ENCODE data around the gene TSPAN9. TPM values are rescaled to one million over a fixed set of nuclear protein-coding genes. Genes with fewer than 3 reads are reported as not detected.

The TSPAN9 gene
- total and polyA plus RNA-seq, 4 donors: 27.6 to 40.1 (median 30.9) TPM

GRCh38 chr12:3204730-3205531 lies 127.8 kb downstream of the TSPAN9 start:
- Histone ChIP-seq H3K4me1 (ENCODE audit: control insufficient read depth, insufficient read depth, low read length) (peaks cover 58% of the 10 kb centered on the region), H3K27me3 (ENCODE audit: control insufficient read depth, insufficient read depth, low read length) (peaks cover 5% of the 10 kb centered on the region), H3K27ac (ENCODE audit: low read depth, low read length) (no peak overlapping the region), H3K9me3 (ENCODE audit: control insufficient read depth, insufficient read depth, low read length) (no peaks in the 10 kb centered on the region), H3K36me3 (ENCODE audit: control insufficient read depth, insufficient read depth, low read length) (peaks cover 6% of the 10 kb centered on the region), H3K4me3 (ENCODE audit: low read depth, low read length) (no peak overlapping the region)
- DNase-seq (ENCODE audit: low read depth in 4 of 6, low spot score in 6 of 6): peak in 1 of 6 donors; percentile 31
- WGBS (ENCODE audit: insufficient coverage): 59% methylated on average over 12 of the region's 16 CpGs

DNA sequence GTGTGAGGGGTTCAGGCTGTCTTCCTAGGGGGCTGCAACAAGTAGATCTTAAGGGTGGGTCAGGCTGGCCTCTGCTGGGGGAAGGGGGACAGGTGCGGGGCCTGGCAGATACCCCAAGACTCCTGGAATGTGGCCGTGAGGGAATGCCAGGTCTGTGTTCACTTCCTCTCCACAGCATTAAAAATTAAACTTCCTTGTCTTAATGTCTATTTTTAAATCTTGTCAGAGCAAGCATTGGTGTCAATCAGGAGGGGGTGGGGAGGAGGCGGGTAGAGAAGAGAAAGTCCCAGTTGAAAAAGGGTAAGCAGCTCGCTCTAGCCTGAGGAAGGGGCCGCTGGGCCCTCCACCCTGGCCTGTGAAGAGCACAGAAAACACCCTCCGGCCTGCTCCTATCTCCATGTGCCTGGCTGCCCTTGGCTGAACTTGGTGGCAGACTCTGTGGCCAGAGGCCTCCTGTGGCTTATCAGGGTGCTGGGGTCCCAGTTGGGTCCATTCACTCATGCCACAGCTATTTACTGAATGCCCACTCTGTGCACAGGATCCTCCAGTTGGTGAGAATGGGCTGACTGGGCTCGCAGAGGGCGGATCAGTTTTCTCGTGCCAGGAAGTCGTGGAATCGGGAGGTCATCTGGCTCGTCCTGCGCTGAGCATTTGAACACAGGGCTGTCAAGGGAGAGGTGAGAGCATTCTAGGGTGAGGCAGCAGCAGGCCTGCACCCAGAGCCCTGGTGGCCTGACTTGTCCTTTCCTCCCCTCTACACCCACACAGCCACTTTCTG lies 128.8 kb downstream of the TSPAN9 start:
- H3K36me3 ChIP-seq (ENCODE audit: control insufficient read depth, insufficient read depth, low read length): peaks cover 6% of the 10 kb centered on the region
- no peak for DNase-seq (ENCODE audit: low read depth in 4 of 6, low spot score in 6 of 6)
- H3K4me1 ChIP-seq (ENCODE audit: control insufficient read depth, insufficient read depth, low read length): peaks cover 55% of the 10 kb centered on the region
- H3K27me3 ChIP-seq (ENCODE audit: control insufficient read depth, insufficient read depth, low read length): peaks cover 5% of the 10 kb centered on the region
- H3K9me3 ChIP-seq (ENCODE audit: control insufficient read depth, insufficient read depth, low read length): no peaks in the 10 kb centered on the region
- H3K27ac ChIP-seq (ENCODE audit: low read depth, low read length): no peak overlapping the region
- no peak overlapping the region for H3K4me3 ChIP-seq (ENCODE audit: low read depth, low read length)
- 100% methylated on average over 4 of the region's 13 CpGs for WGBS (ENCODE audit: insufficient coverage)

DNA sequence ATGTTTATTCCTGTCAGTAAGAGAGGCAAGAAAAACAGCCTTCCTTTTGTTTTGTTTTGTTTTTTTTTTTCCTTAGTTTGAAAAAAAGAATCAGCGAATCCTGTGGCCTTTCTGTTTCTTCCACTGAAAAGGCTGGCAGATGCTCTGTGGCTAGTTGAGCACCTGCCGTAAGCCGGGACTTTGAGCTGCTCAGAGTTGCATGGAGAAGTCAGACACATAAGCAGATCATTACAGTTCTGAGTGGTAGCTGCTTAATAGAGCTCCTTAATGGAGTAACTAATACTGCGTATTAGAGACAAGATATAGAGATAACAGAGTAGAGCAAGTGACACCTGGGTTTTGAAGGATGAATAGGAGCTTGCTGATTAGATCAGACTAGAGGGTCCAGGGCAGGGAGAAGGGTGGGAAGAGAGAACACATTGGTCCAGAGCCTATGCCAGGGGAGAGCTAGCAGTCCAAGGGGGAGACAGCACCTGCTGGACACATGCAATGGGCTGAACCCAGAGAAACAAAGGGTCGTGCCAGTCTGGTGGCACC lies 129.4 kb downstream of the TSPAN9 start:
- peaks cover 6% of the 10 kb centered on the region for H3K36me3 ChIP-seq (ENCODE audit: control insufficient read depth, insufficient read depth, low read length)
- H3K27me3 ChIP-seq (ENCODE audit: control insufficient read depth, insufficient read depth, low read length): peaks cover 5% of the 10 kb centered on the region
- DNase-seq (ENCODE audit: low read depth in 4 of 6, low spot score in 6 of 6): no peak
- 76% methylated on average over 5 of the region's 5 CpGs for WGBS (ENCODE audit: insufficient coverage)
- H3K4me3 ChIP-seq (ENCODE audit: low read depth, low read length): no peak overlapping the region
- H3K9me3 ChIP-seq (ENCODE audit: control insufficient read depth, insufficient read depth, low read length): no peaks in the 10 kb centered on the region
- H3K4me1 ChIP-seq (ENCODE audit: control insufficient read depth, insufficient read depth, low read length): peaks cover 48% of the 10 kb centered on the region
- H3K27ac ChIP-seq (ENCODE audit: low read depth, low read length): no peak overlapping the region

GRCh38 chr12:3207175-3207574 lies 130.0 kb downstream of the TSPAN9 start:
- Histone ChIP-seq H3K4me1 (ENCODE audit: control insufficient read depth, insufficient read depth, low read length) (peaks cover 43% of the 10 kb centered on the region), H3K27me3 (ENCODE audit: control insufficient read depth, insufficient read depth, low read length) (peaks cover under 1% of the 10 kb centered on the region), H3K4me3 (ENCODE audit: low read depth, low read length) (no peak overlapping the region), H3K9me3 (ENCODE audit: control insufficient read depth, insufficient read depth, low read length) (no peaks in the 10 kb centered on the region), H3K27ac (ENCODE audit: low read depth, low read length) (no peak overlapping the region), H3K36me3 (ENCODE audit: control insufficient read depth, insufficient read depth, low read length) (peaks cover 6% of the 10 kb centered on the region)
- 0% methylated on average over 2 of the region's 7 CpGs for WGBS (ENCODE audit: insufficient coverage)
- peak in 2 of 6 donors; percentile 51 to 55 for DNase-seq (ENCODE audit: low read depth in 4 of 6, low spot score in 6 of 6)

- Histone ChIP-seq H3K4me1 (ENCODE audit: control insufficient read depth, insufficient read depth, low read length) (peaks cover 36% of the 10 kb centered on the region), H3K27ac (ENCODE audit: low read depth, low read length) (no peak overlapping the region), H3K9me3 (ENCODE audit: control insufficient read depth, insufficient read depth, low read length) (no peaks in the 10 kb centered on the region), H3K36me3 (ENCODE audit: control insufficient read depth, insufficient read depth, low read length) (peaks cover 6% of the 10 kb centered on the region), H3K4me3 (ENCODE audit: low read depth, low read length) (no peak overlapping the region), H3K27me3 (ENCODE audit: control insufficient read depth, insufficient read depth, low read length) (no peaks in the 10 kb centered on the region)
- whole genome bisulfite sequencing (ENCODE audit: insufficient coverage): 76% methylated on average over 10 of the region's 13 CpGs
- DNase-seq (ENCODE audit: low read depth in 4 of 6, low spot score in 6 of 6): peak in 1 of 6 donors; percentile 36
Observed at GRCh38 chr12:3207858-3208257, 130.7 kb downstream of the TSPAN9 start.

- Histone ChIP-seq H3K9me3 (ENCODE audit: control insufficient read depth, insufficient read depth, low read length) (no peaks in the 10 kb centered on the region), H3K27ac (ENCODE audit: low read depth, low read length) (no peak overlapping the region), H3K27me3 (ENCODE audit: control insufficient read depth, insufficient read depth, low read length) (no peaks in the 10 kb centered on the region), H3K36me3 (ENCODE audit: control insufficient read depth, insufficient read depth, low read length) (peaks cover 17% of the 10 kb centered on the region), H3K4me1 (ENCODE audit: control insufficient read depth, insufficient read depth, low read length) (peaks cover 41% of the 10 kb centered on the region), H3K4me3 (ENCODE audit: low read depth, low read length) (no peak overlapping the region)
- WGBS (ENCODE audit: insufficient coverage): 43% methylated on average over 8 of the region's 9 CpGs
- DNase-seq (ENCODE audit: low read depth in 4 of 6, low spot score in 6 of 6): peak in 2 of 6 donors; percentile 52 to 61
Observed at GRCh38 chr12:3213188-3213587, 136.0 kb downstream of the TSPAN9 start.

DNA sequence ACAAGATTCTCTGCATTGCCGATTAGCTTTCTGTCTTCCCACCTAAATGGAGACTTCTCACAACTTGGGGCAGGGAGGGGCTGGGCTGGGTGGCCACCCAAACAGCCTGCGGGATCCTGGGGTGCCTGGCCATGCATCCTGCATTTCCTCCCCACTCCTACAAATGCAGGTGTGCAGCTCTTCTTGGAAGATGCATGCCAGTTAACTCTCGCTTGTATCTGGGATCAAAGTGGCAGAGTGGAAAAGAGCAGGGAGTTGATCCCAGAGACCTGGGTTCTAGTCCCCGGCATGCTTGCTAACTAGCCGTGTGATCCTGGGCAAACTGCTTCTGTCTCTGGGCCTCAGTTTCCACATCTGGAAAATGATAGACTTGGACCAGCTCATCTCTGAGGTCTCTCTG lies 136.6 kb downstream of the TSPAN9 start:
- H3K4me3 ChIP-seq (ENCODE audit: low read depth, low read length): no peak overlapping the region
- peaks cover 17% of the 10 kb centered on the region for H3K36me3 ChIP-seq (ENCODE audit: control insufficient read depth, insufficient read depth, low read length)
- H3K4me1 ChIP-seq (ENCODE audit: control insufficient read depth, insufficient read depth, low read length): peaks cover 47% of the 10 kb centered on the region
- H3K27me3 ChIP-seq (ENCODE audit: control insufficient read depth, insufficient read depth, low read length): no peaks in the 10 kb centered on the region
- no peak overlapping the region for H3K27ac ChIP-seq (ENCODE audit: low read depth, low read length)
- WGBS (ENCODE audit: insufficient coverage): 75% methylated on average over 4 of the region's 5 CpGs
- H3K9me3 ChIP-seq (ENCODE audit: control insufficient read depth, insufficient read depth, low read length): no peaks in the 10 kb centered on the region
- DNase-seq (ENCODE audit: low read depth in 4 of 6, low spot score in 6 of 6): no peak

- no peaks in the 10 kb centered on the region for H3K9me3 ChIP-seq (ENCODE audit: control insufficient read depth, insufficient read depth, low read length)
- no peak overlapping the region for H3K4me3 ChIP-seq (ENCODE audit: low read depth, low read length)
- peaks cover 17% of the 10 kb centered on the region for H3K36me3 ChIP-seq (ENCODE audit: control insufficient read depth, insufficient read depth, low read length)
- WGBS (ENCODE audit: insufficient coverage): 54% methylated on average over 20 of the region's 20 CpGs
- peaks cover 54% of the 10 kb centered on the region for H3K4me1 ChIP-seq (ENCODE audit: control insufficient read depth, insufficient read depth, low read length)
- no peaks in the 10 kb centered on the region for H3K27me3 ChIP-seq (ENCODE audit: control insufficient read depth, insufficient read depth, low read length)
- H3K27ac ChIP-seq (ENCODE audit: low read depth, low read length): no peak overlapping the region
- DNase-seq (ENCODE audit: low read depth in 4 of 6, low spot score in 6 of 6): peak in 1 of 6 donors; percentile 84
Observed at GRCh38 chr12:3214526-3215365, 137.6 kb downstream of the TSPAN9 start.

DNA sequence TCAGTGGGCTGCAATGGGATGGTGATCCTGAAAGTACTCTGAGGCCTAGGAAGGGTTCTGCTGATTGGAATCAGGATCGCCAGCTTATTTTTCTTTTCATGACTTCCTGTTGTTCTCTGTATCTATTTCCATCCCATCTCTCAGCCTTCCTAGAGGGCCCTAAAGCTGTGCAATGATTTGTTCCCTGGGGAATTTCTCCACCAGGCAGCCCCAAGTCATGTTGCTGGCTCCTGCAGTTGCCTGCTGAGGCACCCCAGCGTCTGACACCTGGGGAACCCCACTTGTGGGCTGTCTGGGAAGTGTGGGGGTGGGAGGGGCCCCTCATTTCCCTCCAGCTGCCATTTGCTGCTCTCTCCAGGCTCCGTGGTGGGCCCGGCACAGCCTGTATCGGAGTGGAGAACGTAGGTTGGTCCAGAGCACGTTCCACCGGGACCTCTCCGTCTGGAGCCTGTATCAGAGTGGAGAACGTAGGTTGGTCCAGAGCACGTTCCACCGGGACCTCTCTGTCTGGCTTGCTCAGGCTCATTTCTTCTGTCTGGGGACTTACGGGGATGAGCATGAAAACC lies 138.3 kb downstream of the TSPAN9 start:
- H3K4me1 ChIP-seq (ENCODE audit: control insufficient read depth, insufficient read depth, low read length): peaks cover 58% of the 10 kb centered on the region

More for the DNA sequence above, 138.3 kb downstream of the TSPAN9 start:
- no peak overlapping the region for H3K4me3 ChIP-seq (ENCODE audit: low read depth, low read length)
- no peaks in the 10 kb centered on the region for H3K27me3 ChIP-seq (ENCODE audit: control insufficient read depth, insufficient read depth, low read length)
- no peak overlapping the region for H3K27ac ChIP-seq (ENCODE audit: low read depth, low read length)
- 91% methylated on average over 12 of the region's 13 CpGs for WGBS (ENCODE audit: insufficient coverage)
- peaks cover 17% of the 10 kb centered on the region for H3K36me3 ChIP-seq (ENCODE audit: control insufficient read depth, insufficient read depth, low read length)
- DNase-seq (ENCODE audit: low read depth in 4 of 6, low spot score in 6 of 6): peak in 1 of 6 donors; percentile 25
- no peaks in the 10 kb centered on the region for H3K9me3 ChIP-seq (ENCODE audit: control insufficient read depth, insufficient read depth, low read length)

Measured in spinal cord (tissue), 10 donors.